ENCODE results near the gene STX11. TPM values are rescaled to one million over a fixed set of nuclear protein-coding genes. Genes with fewer than 3 reads are reported as not detected.

STX11 gene
- total and polyA plus RNA-seq, 2 of the 13 experiments (the other 11 are each of a cell fraction or from before 2014, with no cell fraction given) = 0.03 TPM; not detected in 1

GRCh38 chr6:144215932-144216667 lies 65.8 kb downstream of the STX11 start (continued):
- TF ChIP-seq ZNF329 (CRISPR knock-in tag; IDR thresholded peaks at IDR 0.05; ENCODE audit: low read depth) = peak; percentile 82
- peak; percentile 73; the same call in 1 of the 2 replicates for TF ChIP-seq ZNF343 (CRISPR knock-in tag; IDR thresholded peaks at IDR 0.05)
- TF ChIP-seq FLYWCH1 (CRISPR knock-in tag; IDR thresholded peaks at IDR 0.05) = no peak
- TF ChIP-seq ZNF383 (CRISPR knock-in tag; IDR thresholded peaks at IDR 0.05; ENCODE audit: borderline replicate concordance) = no peak; the same call in none of the 2 replicates
- TF ChIP-seq ZFP82 (CRISPR knock-in tag; IDR thresholded peaks at IDR 0.05; ENCODE audit: borderline replicate concordance) = peak; percentile 81
- no peak; the same call in 1 of the 2 replicates for TF ChIP-seq ZNF749 (CRISPR knock-in tag; IDR thresholded peaks at IDR 0.05; ENCODE audit: borderline replicate concordance)
- peak; percentile 96 for TF ChIP-seq TARDBP (CRISPR knock-in tag; IDR thresholded peaks at IDR 0.05)
- TF ChIP-seq ZNF101 (CRISPR knock-in tag; IDR thresholded peaks at IDR 0.05; ENCODE audit: borderline replicate concordance, low read depth) = no peak
- TF ChIP-seq MTF1 (CRISPR knock-in tag; IDR thresholded peaks at IDR 0.05) = peak; percentile 59
- no peak; the same call in 1 of the 2 replicates for TF ChIP-seq ZBTB21 (CRISPR knock-in tag; IDR thresholded peaks at IDR 0.05)
- TF ChIP-seq IRF2 (CRISPR knock-in tag; IDR thresholded peaks at IDR 0.05) = peak; percentile 94
- TF ChIP-seq ZMYM2 (CRISPR knock-in tag; IDR thresholded peaks at IDR 0.05) = peak; percentile 91; the same call in 1 of the 2 replicates
- 0 out of 2 replicates have a peak, but pooled peaks have one; percentile 36 for TF ChIP-seq FOXO1 (CRISPR knock-in tag; IDR thresholded peaks at IDR 0.05)
- peak; percentile 93 for TF ChIP-seq MXD4 (CRISPR knock-in tag; IDR thresholded peaks at IDR 0.05)
- no peak; the same call in 1 of the 2 replicates for TF ChIP-seq ZNF724P (CRISPR knock-in tag; IDR thresholded peaks at IDR 0.05; ENCODE audit: borderline replicate concordance)
- peak; percentile 93 for TF ChIP-seq ZBTB38 (CRISPR knock-in tag; IDR thresholded peaks at IDR 0.05)
- no peak; the same call in 1 of the 2 replicates for TF ChIP-seq ZNF790 (CRISPR knock-in tag; IDR thresholded peaks at IDR 0.05; ENCODE audit: borderline replicate concordance)
- peak; percentile 34; the same call in 1 of the 2 replicates for TF ChIP-seq ZNF589 (CRISPR knock-in tag; conservative IDR thresholded peaks at IDR 0.05)
- no peak for TF ChIP-seq TCF7L2 (IDR thresholded peaks at IDR 0.05; ENCODE audit: low read depth, low read length)
- TF ChIP-seq RBM39 (IDR thresholded peaks at IDR 0.05; ENCODE audit: low read depth, low read length, poor library complexity, severe bottlenecking) = peak; percentile 92
- no peak for TF ChIP-seq ZNF10 (CRISPR knock-in tag; IDR thresholded peaks at IDR 0.05; ENCODE audit: borderline replicate concordance, low read depth)
- peak; percentile 44; the same call in 1 of the 2 replicates for TF ChIP-seq ZNF362 (CRISPR knock-in tag; IDR thresholded peaks at IDR 0.05; ENCODE audit: borderline replicate concordance)
- peak; percentile 49 for TF ChIP-seq TEAD3 (CRISPR knock-in tag; optimal IDR thresholded peaks at IDR 0.05; ENCODE audit: borderline replicate concordance)
- peak; percentile 20; the same call in 1 of the 2 replicates for TF ChIP-seq ARNTL (CRISPR knock-in tag; IDR thresholded peaks at IDR 0.05)
- TF ChIP-seq ZNF674 (CRISPR knock-in tag; IDR thresholded peaks at IDR 0.05; ENCODE audit: low read depth) = no peak
- peak; percentile 97 for TF ChIP-seq SAFB2 (CRISPR knock-in tag; IDR thresholded peaks at IDR 0.05; ENCODE audit: borderline replicate concordance, low read depth)
- TF ChIP-seq ZC3H13 (CRISPR knock-in tag; IDR thresholded peaks at IDR 0.05) = peak; percentile 92
- no peak for TF ChIP-seq ZBTB46 (CRISPR knock-in tag; IDR thresholded peaks at IDR 0.05; ENCODE audit: borderline replicate concordance)
- peak; percentile 57; the same call in 1 of the 2 replicates for TF ChIP-seq RFX5 (IDR thresholded peaks at IDR 0.05; ENCODE audit: low read depth, low read length)

All from HepG2 (cell line).